IMR-90 (cell line): Measurements from ENCODE around the gene PPFIA2. TPM values are rescaled to one million over a fixed set of nuclear protein-coding genes. Genes with fewer than 3 reads are reported as not detected.

ENCODE experiments used
- ATAC-seq: fragments of 200-7000 bp; cut with Tn5 transposase; 2 replicates; pipeline ENCODE4 v1.9.1; 2020; ENCODE audit warnings: low read depth, mild to moderate bottlenecking, moderate library complexity
- BruUV-seq: library from RNA; stranded (reverse); fragments of 400-500 nt; replicated peaks from 2 replicates; lab custom pipeline; 2021; lab: Mats Ljungman, UMichigan
- CTCF ChIA-PET: fragments of 300-600 bp; formaldehyde crosslinking; extraction: SDS; loops from one replicate; lab custom pipeline; 2021; ENCODE audit warnings: antibody characterized with exemption; lab: Yijun Ruan, JAX
- POLR2A ChIA-PET: fragments of 300-600 bp; sonication (Branson Sonifier 250); formaldehyde crosslinking; loops from one replicate; lab custom pipeline; 2022; ENCODE audit warnings: antibody characterized with exemption; ENCODE audit not compliant: unreplicated experiment; lab: Charles Lee
- DNase-seq: peaks from one replicate; pipeline ENCODE4 v3.0.0; 2013
- H2AFZ ChIP-seq: replicated peaks from 2 replicates; pipeline ENCODE3; 2013; ENCODE audit warnings: low read length, mild to moderate bottlenecking; ENCODE audit not compliant: poor library complexity
- H2AK5ac ChIP-seq: 2 replicates; pipeline ENCODE4 v1.6.1; 2013; ENCODE audit warnings: low read depth, low read length, inconsistent platforms
- H2AK9ac ChIP-seq: replicated peaks from 2 replicates; pipeline ENCODE3; 2013; ENCODE audit warnings: mild to moderate bottlenecking, low read depth, low read length, moderate library complexity; ENCODE audit not compliant: poor library complexity
- H2BK120ac ChIP-seq: 2 replicates; pipeline ENCODE4 v1.6.1; 2013; ENCODE audit warnings: low read depth, low read length, inconsistent platforms
- H2BK15ac ChIP-seq: 3 replicates; pipeline ENCODE4 v1.6.1; 2013; ENCODE audit warnings: low read depth, low read length, inconsistent platforms
- H2BK20ac ChIP-seq: 2 replicates; pipeline ENCODE4 v1.6.1; 2013; ENCODE audit warnings: low read depth, mild to moderate bottlenecking, inconsistent platforms, low read length, moderate library complexity
- H2BK5ac ChIP-seq: 2 replicates; pipeline ENCODE4 v1.6.1; 2013; ENCODE audit warnings: mild to moderate bottlenecking, low read depth, low read length, inconsistent platforms; ENCODE audit not compliant: poor library complexity, severe bottlenecking
- H3K14ac ChIP-seq: replicated peaks from 2 replicates; pipeline ENCODE4 v1.6.1; 2013; ENCODE audit warnings: low read depth, low read length, inconsistent platforms
- H3K18ac ChIP-seq: 2 replicates; pipeline ENCODE4 v1.6.1; 2013; ENCODE audit warnings: low read depth, low read length, control low read depth
- H3K23ac ChIP-seq: 2 replicates; pipeline ENCODE4 v1.6.1; 2013; ENCODE audit warnings: low read depth, low read length, inconsistent platforms
- H3K27ac ChIP-seq: 2 replicates; pipeline ENCODE4 v1.5.1; 2013; ENCODE audit warnings: mild to moderate bottlenecking, control low read depth, low read length; ENCODE audit not compliant: insufficient read depth
- H3K27me3 ChIP-seq: 2 replicates; pipeline ENCODE4 v1.6.1; 2013; ENCODE audit warnings: low read length; ENCODE audit not compliant: control insufficient read depth, insufficient read depth
- H3K36me3 ChIP-seq: 2 replicates; pipeline ENCODE4 v1.6.1; 2013; ENCODE audit warnings: low read length, mixed read lengths; ENCODE audit not compliant: control insufficient read depth, insufficient read depth
- H3K4ac ChIP-seq: 2 replicates; pipeline ENCODE4 v1.6.1; 2013; ENCODE audit warnings: low read depth, low read length, inconsistent platforms
- H3K4me1 ChIP-seq: 2 replicates; pipeline ENCODE4 v1.6.1; 2013; ENCODE audit warnings: low read length, mixed read lengths; ENCODE audit not compliant: control insufficient read depth, insufficient read depth
- H3K4me2 ChIP-seq: 2 replicates; pipeline ENCODE4 v1.6.1; 2013; ENCODE audit warnings: low read depth, mild to moderate bottlenecking, control low read depth, low read length, moderate library complexity
- H3K4me3 ChIP-seq: 2 replicates; pipeline ENCODE4 v1.5.1; 2013; ENCODE audit warnings: low read depth, mild to moderate bottlenecking, control low read depth, low read length, moderate library complexity; ENCODE audit not compliant: insufficient read depth
- H3K56ac ChIP-seq: 2 replicates; pipeline ENCODE4 v1.6.1; 2013; ENCODE audit warnings: low read length, inconsistent platforms; ENCODE audit not compliant: insufficient read depth; ENCODE audit errors: extremely low read depth
- H3K79me1 ChIP-seq, 2 experiments: 2 replicates each; pipeline ENCODE4 v1.6.1; 2013; ENCODE audit warnings: low read length in 2 of 2, inconsistent platforms in 1 of 2, low read depth in 1 of 2
- H3K9ac ChIP-seq: 2 replicates; pipeline ENCODE4 v1.6.1; 2013; ENCODE audit warnings: low read depth, low read length, control low read depth
- H3K9me1 ChIP-seq: 2 replicates; pipeline ENCODE4 v1.6.1; 2013; ENCODE audit warnings: low read length, inconsistent platforms; ENCODE audit not compliant: insufficient read depth
- H3K9me3 ChIP-seq: 2 replicates; pipeline ENCODE4 v1.6.1; 2013; ENCODE audit warnings: low read length; ENCODE audit not compliant: control insufficient read depth, insufficient read depth
- H4K20me1 ChIP-seq: 2 replicates; pipeline ENCODE4 v1.6.1; 2013; ENCODE audit warnings: low read length, inconsistent platforms; ENCODE audit not compliant: insufficient read depth
- H4K5ac ChIP-seq: 2 replicates; pipeline ENCODE4 v1.6.1; 2013; ENCODE audit warnings: mild to moderate bottlenecking, low read depth, low read length, control low read depth
- H4K8ac ChIP-seq, 2 experiments: 2 replicates each; pipeline ENCODE4 v1.6.1; 2013; ENCODE audit warnings: low read depth in 2 of 2, low read length in 2 of 2, control low read depth in 1 of 2, inconsistent platforms in 1 of 2
- H4K91ac ChIP-seq: 2 replicates; pipeline ENCODE4 v1.6.1; 2013; ENCODE audit warnings: low read depth, low read length, inconsistent platforms; ENCODE audit not compliant: insufficient read depth
- BHLHE40 ChIP-seq: fragments of 150-350 bp; IDR thresholded peaks from 2 replicates; pipeline ENCODE4 v1.6.1; 2016; ENCODE audit warnings: mild to moderate bottlenecking, low read depth, low read length
- CHD1 ChIP-seq: IDR thresholded peaks from 2 replicates; pipeline ENCODE4 v1.6.1; 2012; ENCODE audit warnings: low read depth, low read length, improper control_type of control experiment
- CTCF ChIP-seq: conservative IDR thresholded peaks from 2 replicates; pipeline ENCODE4 v1.5.1; 2012; ENCODE audit warnings: mild to moderate bottlenecking, low read depth, low read length, improper control_type of control experiment
- ELK1 ChIP-seq: fragments of 150-350 bp; IDR thresholded peaks from 2 replicates; pipeline ENCODE4 v1.6.1; 2016; ENCODE audit warnings: low read depth, mild to moderate bottlenecking, low read length, moderate library complexity, borderline replicate concordance
- FOS ChIP-seq: fragments of 150-350 bp; IDR thresholded peaks from 2 replicates; pipeline ENCODE4 v1.6.1; 2016; ENCODE audit warnings: low read depth, low read length
- MAFK ChIP-seq: IDR thresholded peaks from 2 replicates; pipeline ENCODE4 v1.6.1; 2012; ENCODE audit warnings: low read depth, low read length, improper control_type of control experiment
- MAZ ChIP-seq: IDR thresholded peaks from 2 replicates; pipeline ENCODE4 v1.6.1; 2012; ENCODE audit warnings: low read depth, mild to moderate bottlenecking, low read length, improper control_type of control experiment, moderate library complexity, borderline replicate concordance
- NFE2L2 ChIP-seq: fragments of 150-350 bp; IDR thresholded peaks from 2 replicates; pipeline ENCODE4 v1.6.1; 2016; ENCODE audit warnings: low read depth, mild to moderate bottlenecking, low read length
- POLR2A ChIP-seq: IDR thresholded peaks from 2 replicates; pipeline ENCODE4 v1.6.1; 2012; ENCODE audit warnings: mild to moderate bottlenecking, low read depth, low read length
- RAD21 ChIP-seq: IDR thresholded peaks from 2 replicates; pipeline ENCODE4 v1.6.1; 2012; ENCODE audit warnings: low read length, improper control_type of control experiment
- RFX5 ChIP-seq: IDR thresholded peaks from 2 replicates; pipeline ENCODE4 v1.8.0; 2012; ENCODE audit warnings: low read depth, mild to moderate bottlenecking, low read length, moderate library complexity
- SMC3 ChIP-seq: fragments of 150-350 bp; IDR thresholded peaks from 2 replicates; pipeline ENCODE4 v1.6.1; 2016; ENCODE audit warnings: low read depth, mild to moderate bottlenecking, antibody characterized with exemption, low read length, moderate library complexity
- USF2 ChIP-seq: fragments of 150-350 bp; IDR thresholded peaks from 2 replicates; pipeline ENCODE4 v1.6.1; 2017; ENCODE audit warnings: mild to moderate bottlenecking, antibody characterized with exemption, low read length, low read depth
- WGBS, 2 experiments: methylation state at CpG; one replicate each; pipeline versions ENCODE4 v1.1.5 to v1.1.7; 2013; ENCODE audit warnings: missing lambda C conversion rate in 2 of 2; ENCODE audit not compliant: insufficient read length in 1 of 2; ENCODE audit errors: extremely low coverage in 2 of 2; 5-methylcytosine and 5-hydroxymethylcytosine counted together
- dilution Hi-C: fragments of 300-500 bp; cut with HindIII; formaldehyde crosslinking; loops from one replicate; pipeline ENCODE4 v1.14.3; 2018; ENCODE audit warnings: low sequenced_read_pairs; ENCODE audit not compliant: unreplicated experiment
- in situ Hi-C: fragments of 300-500 bp; cut with MboI; formaldehyde crosslinking; loops from 3 replicates; pipeline ENCODE4 v1.14.3; 2019; ENCODE audit warnings: low sequenced_read_pairs, inconsistent platforms, mixed read lengths
- intact Hi-C: fragments of 100-400 bp; cut with micrococcal nuclease; formaldehyde crosslinking; loops from 2 replicates; pipeline ENCODE4 v1.10.0; 2022
- polyA plus RNA-seq, 3 experiments: library from polyadenylated mRNA; depleted of rRNA; stranded (reverse); fragments of >200 nt; gene quantifications; 2 replicates each; pipeline ENCODE4 v1.2.3, GENCODE V29; 2012; ENCODE audit warnings: low replicate concordance in 1 of 3
- total RNA-seq: library from RNA; depleted of rRNA; stranded (reverse); fragments of >200 nt; gene quantifications from 2 replicates; pipeline ENCODE4 v1.2.3, GENCODE V29; 2012

Gene PPFIA2
- total and polyA plus RNA-seq, 2 of the 4 experiments (the other 2 are of a cell fraction), result 0.29 to 1.3 TPM

GRCh38 chr12:81263072-81263471 lies 496.1 kb downstream of the PPFIA2 start:
- H3K4me2 ChIP-seq, result no peak overlapping the region
- intact Hi-C loops (loop anchor here (10.0 kb wide), 1 partner anchor 268 kb away; no protein-coding TSS in a partner anchor), in situ Hi-C loops (loop anchor here (25.0 kb wide), 1 partner anchor 851 kb away; no protein-coding TSS in a partner anchor), dilution Hi-C loops (no loop called here)
- H2AK9ac ChIP-seq, result no peak overlapping the region
- no peaks in the 10 kb centered on the region for H3K79me1 ChIP-seq
- H3K23ac ChIP-seq, result no peak overlapping the region
- H3K4ac ChIP-seq, result no peak overlapping the region
- BruUV-seq, result no TSS peak
- no peak overlapping the region for H2AFZ ChIP-seq
- H3K9ac ChIP-seq, result no peak overlapping the region
- no peak overlapping the region for H3K4me3 ChIP-seq
- no peak for ATAC-seq
- no peaks in the 10 kb centered on the region for H4K20me1 ChIP-seq
- H4K8ac ChIP-seq, result no peak overlapping the region
- H4K5ac ChIP-seq, result no peak overlapping the region
- no peaks in the 10 kb centered on the region for H3K4me1 ChIP-seq
- H3K14ac ChIP-seq, result no peak overlapping the region
- H2AK5ac ChIP-seq, result no peak overlapping the region
- no peak for TF ChIP-seq BHLHE40
- TF ChIP-seq MAZ, result no peak
- TF ChIP-seq CHD1, result no peak
- TF ChIP-seq RAD21, result no peak
- TF ChIP-seq POLR2A, result no peak
- TF ChIP-seq FOS, result no peak
- TF ChIP-seq ELK1, result no peak
- no peak for TF ChIP-seq NFE2L2
- TF ChIP-seq USF2, result no peak
- TF ChIP-seq CTCF, result no peak
- TF ChIP-seq SMC3, result no peak
- TF ChIP-seq RFX5, result no peak
- no peak for TF ChIP-seq MAFK
- no peak overlapping the region for H3K18ac ChIP-seq
- H3K27me3 ChIP-seq, result no peaks in the 10 kb centered on the region
- no peaks in the 10 kb centered on the region for H3K36me3 ChIP-seq
- H2BK15ac ChIP-seq, result no peak overlapping the region
- no peak overlapping the region for H4K91ac ChIP-seq
- H2BK20ac ChIP-seq, result no peak overlapping the region
- ChIA-PET CTCF (no interaction called here), POLR2A (no interaction called here)
- no peaks in the 10 kb centered on the region for H3K9me3 ChIP-seq
- H3K27ac ChIP-seq, result no peak overlapping the region
- no peak for DNase-seq
- WGBS, 2 experiments, result no CpG with 5 or more reads among the region's 2 CpGs
- no peaks in the 10 kb centered on the region for H3K9me1 ChIP-seq
- no peak overlapping the region for H2BK5ac ChIP-seq
- H2BK120ac ChIP-seq, result no peak overlapping the region
- no peak overlapping the region for H3K56ac ChIP-seq
